ENCODE data around the gene GIMAP5. TPM values are rescaled to one million over a fixed set of nuclear protein-coding genes. Genes with fewer than 3 reads are reported as not detected.

GIMAP5 gene
- total and polyA plus RNA-seq, 10 donors: 34.0 to 183 (median 85.8) TPM

- no peaks in the 10 kb centered on the region for H3K27me3 ChIP-seq (replicated peaks in 1 of 7)
- H3K27ac ChIP-seq: peak overlapping the region in 6 of 8 donors; percentile 1 to 42 (median 20)
- DNase-seq: no peak
- WGBS, 5 donors: 30 to 56% (median 53%) methylated on average over 1 of the region's 1 CpG
- TF ChIP-seq POLR2A (IDR thresholded peaks at IDR 0.05) (no peak), POLR2AphosphoS5 (IDR thresholded peaks at IDR 0.05) (no peak), CTCF (IDR thresholded peaks at IDR 0.05 in 8 of 11, conservative IDR thresholded peaks at IDR 0.05 in 3 of 11) (no peak)
- intact Hi-C loops (cut with DNase I; ENCODE audit: low total_unique reads): no loop called here
- peaks cover 0 to 32% (median 20%) of the 10 kb centered on the region in 8 donors for H3K9me3 ChIP-seq
- H3K4me3 ChIP-seq: peak overlapping the region in 1 of 8 donors; percentile 10
- H3K36me3 ChIP-seq: peaks cover 2 to 73% (median 30%) of the 10 kb centered on the region in 6 donors
- peaks cover 13 to 59% (median 45%) of the 10 kb centered on the region in 6 donors for H3K4me1 ChIP-seq
Observed at GRCh38 chr7:150723467-150723866, 13.8 kb upstream of the GIMAP5 start.

DNA sequence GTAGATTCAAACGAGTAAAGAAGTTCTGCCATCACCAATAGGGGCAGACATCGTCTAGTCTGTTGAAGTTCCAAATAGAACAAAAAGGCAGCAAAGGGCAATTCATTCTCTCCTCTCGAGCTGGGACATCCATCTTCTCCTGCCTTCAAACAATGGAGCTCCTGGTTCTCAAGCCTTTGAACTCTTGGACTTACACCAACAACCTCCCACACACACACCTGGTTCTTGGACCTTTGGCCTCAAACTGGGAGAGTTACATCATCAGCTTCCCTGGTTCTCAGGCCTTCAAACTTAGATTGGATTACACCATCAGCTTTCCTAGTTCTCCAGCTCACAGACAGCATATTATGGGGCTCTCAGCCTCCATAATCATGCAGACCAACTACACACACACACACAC, 9.8 kb upstream of the GIMAP5 start:
- Histone ChIP-seq H3K27ac (no peak overlapping the region), H3K9me3 (peaks cover 0 to 37% (median 26%) of the 10 kb centered on the region in 8 donors), H3K36me3 (peaks cover 0 to 37% (median 0%) of the 10 kb centered on the region in 6 donors), H3K4me1 (peaks cover 3 to 36% (median 12%) of the 10 kb centered on the region in 6 donors), H3K27me3 (replicated peaks in 1 of 7) (no peaks in the 10 kb centered on the region), H3K4me3 (no peak overlapping the region)
- 72 to 93% (median 82%) methylated on average over 3 of the region's 3 CpGs for WGBS, 5 donors
- TF ChIP-seq CTCF (IDR thresholded peaks at IDR 0.05 in 8 of 11, conservative IDR thresholded peaks at IDR 0.05 in 3 of 11) (no peak), POLR2AphosphoS5 (IDR thresholded peaks at IDR 0.05) (no peak), POLR2A (IDR thresholded peaks at IDR 0.05) (no peak)
- no peak for DNase-seq
- intact Hi-C loops (cut with DNase I; ENCODE audit: low total_unique reads): no loop called here

GRCh38 chr7:150728011-150728410, 9.2 kb upstream of the GIMAP5 start:
- DNase-seq: no peak
- Histone ChIP-seq H3K36me3 (peaks cover 0 to 31% (median 0%) of the 10 kb centered on the region in 6 donors), H3K27ac (no peak overlapping the region), H3K4me3 (no peak overlapping the region), H3K27me3 (replicated peaks in 1 of 7) (no peaks in the 10 kb centered on the region), H3K9me3 (peaks cover 0 to 37% (median 26%) of the 10 kb centered on the region in 8 donors), H3K4me1 (peaks cover 0 to 32% (median 9%) of the 10 kb centered on the region in 6 donors)
- TF ChIP-seq POLR2AphosphoS5 (IDR thresholded peaks at IDR 0.05): no peak
- no peak for TF ChIP-seq POLR2A (IDR thresholded peaks at IDR 0.05)
- no peak for TF ChIP-seq CTCF (IDR thresholded peaks at IDR 0.05 in 8 of 11, conservative IDR thresholded peaks at IDR 0.05 in 3 of 11)
- intact Hi-C loops (cut with DNase I; ENCODE audit: low total_unique reads): no loop called here

GRCh38 chr7:150728609-150729008, 8.6 kb upstream of the GIMAP5 start:
- no peak overlapping the region for H3K27ac ChIP-seq
- TF ChIP-seq POLR2AphosphoS5 (IDR thresholded peaks at IDR 0.05) (no peak), CTCF (IDR thresholded peaks at IDR 0.05 in 8 of 11, conservative IDR thresholded peaks at IDR 0.05 in 3 of 11) (no peak), POLR2A (IDR thresholded peaks at IDR 0.05) (no peak)
- H3K4me3 ChIP-seq: no peak overlapping the region
- H3K9me3 ChIP-seq: peaks cover 0 to 37% (median 26%) of the 10 kb centered on the region in 8 donors
- intact Hi-C loops (cut with DNase I; ENCODE audit: low total_unique reads): no loop called here
- peaks cover 0 to 25% (median 0%) of the 10 kb centered on the region in 6 donors for H3K36me3 ChIP-seq
- no peaks in the 10 kb centered on the region for H3K27me3 ChIP-seq (replicated peaks in 1 of 7)
- no peak for DNase-seq
- peaks cover 0 to 30% (median 3%) of the 10 kb centered on the region in 6 donors for H3K4me1 ChIP-seq
